Stromal cell of bone marrow (primary cell): ENCODE results near the gene IP6K2.

ENCODE experiments used
- DNase-seq: peaks from one replicate; pipeline ENCODE4 v3.0.0-alpha.2; 2012; ENCODE audit warnings: low read depth

Gene IP6K2

DNA sequence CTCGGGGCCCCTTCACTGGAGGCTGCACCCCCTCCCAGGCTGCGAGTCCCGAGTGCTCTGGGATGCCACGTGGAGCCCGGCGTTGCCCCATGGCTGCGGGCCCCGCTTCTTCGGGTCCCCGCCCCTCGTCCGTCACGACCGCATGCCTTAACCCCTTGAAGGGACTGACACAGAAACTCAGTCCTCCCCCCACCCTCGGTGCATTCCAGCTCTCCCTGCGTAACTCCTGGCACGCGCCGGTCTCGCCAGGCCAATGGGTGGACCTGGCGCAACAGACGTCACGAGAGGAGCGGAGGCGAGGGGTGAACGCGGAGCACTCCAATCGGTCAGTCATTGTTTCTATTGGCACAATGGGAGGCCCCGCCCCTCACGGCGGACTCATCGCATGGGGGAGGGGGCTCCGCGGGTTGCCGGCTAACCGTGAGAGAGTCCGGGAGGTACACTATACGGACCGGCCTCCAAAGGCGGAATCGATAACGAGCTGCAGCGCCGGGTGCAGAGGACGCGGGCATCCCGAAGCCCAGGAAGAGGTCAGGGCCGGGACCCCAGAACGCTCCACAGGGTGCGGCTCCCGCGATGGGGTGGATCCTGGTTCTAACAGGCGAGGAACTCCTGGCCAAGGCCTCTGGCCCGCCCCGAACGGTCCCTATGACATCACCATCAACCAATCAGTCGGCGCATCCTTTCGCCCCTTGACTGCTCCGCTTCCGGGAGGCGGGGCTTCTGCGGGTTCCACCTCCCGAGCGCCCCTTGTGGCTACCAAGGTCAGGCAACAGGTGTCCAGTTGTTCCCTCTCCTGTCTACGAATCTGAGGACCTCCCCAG lies 53.3 kb downstream of the IP6K2 start:
- peak; percentile 95 for DNase-seq

DNA sequence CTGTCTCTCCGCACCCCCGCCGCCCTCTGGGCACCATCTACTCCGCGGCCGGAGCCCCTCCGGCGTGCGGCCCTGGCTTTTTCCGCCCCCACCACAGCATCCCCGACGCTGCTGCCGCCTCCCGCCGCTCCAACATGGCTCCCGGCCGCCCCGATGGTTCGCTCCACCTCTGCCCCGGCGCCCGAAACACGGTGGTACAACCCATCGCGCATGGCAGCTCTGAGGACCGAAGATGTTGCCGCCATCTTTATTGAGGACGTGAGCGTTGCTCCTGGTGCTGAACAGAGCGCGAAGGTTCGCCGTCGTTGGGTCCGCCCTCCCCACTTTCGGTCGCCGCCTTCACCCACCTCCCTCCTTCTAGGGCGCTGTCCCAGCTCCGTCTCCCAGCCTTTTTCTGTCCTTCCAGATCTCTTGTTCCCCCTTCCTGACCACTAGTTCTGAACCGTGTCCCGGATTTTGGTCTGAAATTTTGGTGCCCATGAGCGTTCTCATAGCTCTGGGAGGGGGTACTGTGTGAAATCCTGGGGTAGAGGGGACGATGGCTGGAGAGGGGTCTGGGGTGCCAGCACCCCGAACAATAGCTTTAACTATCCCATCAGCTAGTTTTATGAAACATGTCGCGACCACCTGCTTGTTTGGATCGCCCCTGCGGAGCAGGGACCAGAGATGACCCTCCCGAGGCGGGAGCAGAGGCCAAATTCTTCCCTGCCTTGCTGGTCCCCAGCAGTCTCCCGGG lies 54.1 kb downstream of the IP6K2 start, which contains the start of gene CELSR3:
CELSR3 (minus strand) TSS at position 134 of the 736 bp plus-strand sequence. CDS start 252 bp downstream, outside the sequence.
- peak; percentile 82 for DNase-seq

DNA sequence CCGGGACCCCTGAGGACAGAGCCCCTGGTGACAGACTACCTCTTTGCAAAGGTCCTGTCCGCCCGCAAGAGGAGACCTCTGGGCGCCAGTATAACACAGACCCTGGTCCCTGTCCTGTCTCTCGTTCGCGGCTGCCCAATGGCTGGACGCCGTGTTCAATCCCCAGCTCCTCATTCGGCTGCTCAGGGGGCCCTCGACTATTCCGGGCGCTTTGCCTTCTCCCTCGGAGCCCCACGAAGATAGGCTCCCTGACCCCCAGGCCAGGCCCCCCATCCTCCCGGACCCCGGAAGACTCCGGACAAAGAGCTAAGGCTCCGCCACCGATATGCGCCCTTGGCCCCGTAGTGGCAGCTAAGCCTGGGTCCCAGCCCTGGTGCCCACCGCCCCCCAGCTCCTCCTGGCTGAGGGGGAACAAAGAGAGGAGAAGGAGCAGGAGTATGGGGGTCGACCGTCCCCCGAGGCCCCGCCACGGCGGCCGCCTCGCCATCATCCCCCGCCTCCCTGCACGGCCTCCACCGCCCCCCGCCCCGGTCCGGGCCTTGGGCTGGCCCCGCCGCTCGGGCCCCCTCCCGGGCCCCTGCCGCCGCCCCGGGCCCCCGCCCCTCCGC lies 54.8 kb downstream of the IP6K2 start:
- DNase-seq: no peak

DNA sequence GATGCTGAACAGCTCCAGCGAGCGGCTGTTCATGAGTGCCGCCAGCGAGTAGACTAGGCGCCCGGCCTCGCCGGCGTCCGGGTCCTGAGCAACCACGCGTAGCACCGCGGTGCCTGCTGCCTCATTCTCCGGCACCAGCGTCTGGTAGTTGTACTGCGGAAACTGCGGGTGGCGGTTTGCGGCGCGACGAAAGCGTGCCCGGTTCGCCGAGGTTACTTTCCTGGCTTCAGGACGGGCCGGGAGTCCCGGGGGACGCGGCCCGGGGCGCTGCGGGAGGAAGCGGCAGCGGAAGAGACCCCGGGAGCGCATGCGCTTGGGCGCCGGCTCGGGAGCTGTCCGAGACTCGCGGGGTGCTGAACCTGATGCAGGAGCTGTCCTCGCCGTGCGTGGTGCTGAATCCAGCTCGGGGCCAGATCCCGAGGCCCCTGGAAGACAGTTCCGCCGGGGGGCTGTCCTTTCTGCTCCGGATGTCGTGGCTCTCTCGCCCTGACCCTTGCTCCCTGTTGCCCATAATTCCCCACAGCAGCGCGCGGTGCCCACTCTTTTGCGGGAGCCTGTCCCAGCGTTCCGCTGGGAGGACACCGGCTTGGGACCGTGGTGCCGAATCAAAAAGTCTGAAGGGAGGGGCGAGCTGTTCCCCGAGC lies 55.4 kb downstream of the IP6K2 start:
- DNase-seq: no peak

DNA sequence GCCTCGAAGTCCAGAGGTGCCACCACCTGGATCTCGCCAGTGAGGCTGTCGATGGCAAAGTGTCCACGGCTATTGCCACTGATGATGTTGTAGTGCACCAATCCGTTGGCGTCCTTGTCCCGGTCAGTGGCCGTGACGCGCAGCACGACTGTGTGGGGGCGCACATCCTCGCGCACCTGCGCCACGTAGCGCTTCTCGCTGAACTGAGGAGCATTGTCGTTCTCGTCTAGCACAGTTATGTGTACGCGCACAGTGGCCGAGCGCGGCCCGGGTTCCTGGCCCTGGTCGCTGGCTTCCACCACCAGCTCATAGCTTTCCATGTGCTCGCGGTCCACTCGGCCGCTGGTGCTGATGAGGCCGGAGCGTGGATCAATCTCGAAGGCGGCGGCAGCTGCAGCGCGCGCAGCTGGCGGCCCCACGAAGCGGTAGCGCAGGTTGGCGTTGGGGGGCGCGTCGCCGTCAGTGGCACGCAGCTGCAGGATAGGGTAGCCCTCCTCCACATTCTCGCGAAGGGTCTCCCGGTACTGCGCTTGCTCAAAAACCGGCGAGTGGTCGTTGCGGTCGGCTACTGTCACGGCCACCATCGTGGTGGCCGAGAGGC lies 56.1 kb downstream of the IP6K2 start:
- no peak for DNase-seq

DNA sequence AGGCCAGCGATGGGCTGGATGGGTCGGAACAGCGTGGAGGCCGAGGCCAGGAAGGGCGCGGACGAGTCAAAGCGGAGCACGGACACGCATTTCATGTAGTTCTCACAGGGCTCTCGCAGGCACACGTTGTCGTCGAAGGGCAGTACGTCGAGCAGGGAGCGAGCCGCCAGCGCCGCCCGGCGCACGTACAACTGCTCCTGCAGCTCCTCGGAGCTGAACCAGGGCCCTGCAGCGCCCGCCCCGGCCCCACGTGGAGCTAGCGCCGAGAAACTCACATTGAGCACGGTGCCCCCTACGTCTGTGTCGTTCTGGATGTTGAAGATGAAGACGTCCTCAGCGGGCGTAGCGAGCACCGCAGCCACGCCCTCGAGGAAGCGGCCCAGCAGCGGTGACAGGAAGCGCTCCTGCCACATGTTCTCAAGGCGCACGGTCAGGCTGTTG lies 60.2 kb downstream of the IP6K2 start:
- no peak for DNase-seq

DNA sequence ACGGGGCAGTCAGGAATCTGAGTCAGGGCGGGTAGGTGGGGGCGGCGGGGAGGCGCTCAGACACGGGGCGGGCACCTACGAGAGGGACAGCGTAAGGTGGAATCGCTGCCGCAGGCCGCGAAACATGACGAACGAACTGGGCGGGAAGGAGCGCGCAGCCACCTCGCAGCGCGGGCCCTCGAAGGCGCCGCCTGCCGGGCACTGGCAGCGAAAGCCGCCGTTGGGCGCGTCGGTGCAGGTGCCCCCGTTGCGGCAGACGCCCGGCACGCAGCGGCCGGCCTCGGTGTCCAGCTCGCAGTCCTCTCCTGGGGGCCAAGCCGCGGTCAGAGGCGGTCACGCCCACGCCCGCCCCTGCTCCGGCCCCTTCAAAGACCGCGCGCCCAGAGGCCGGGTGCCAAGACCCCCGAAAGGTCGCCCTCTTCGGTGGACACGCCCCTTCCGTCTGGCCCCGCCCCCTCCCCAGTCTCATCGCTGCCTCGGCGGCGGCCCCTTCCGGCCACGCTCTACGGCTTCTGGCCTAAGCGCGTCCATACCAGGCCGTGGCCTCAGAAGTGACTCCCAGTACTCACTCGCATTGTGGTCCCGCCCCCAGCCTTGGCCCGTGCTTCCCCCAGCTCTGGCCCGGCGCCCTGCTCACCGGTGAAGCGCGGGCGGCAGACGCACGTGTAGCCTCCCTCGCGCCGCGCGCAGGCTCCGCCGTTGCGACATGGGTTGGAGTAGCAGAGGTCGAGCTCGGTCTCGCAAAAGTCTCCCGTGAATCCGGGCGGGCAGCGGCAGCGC lies 60.8 kb downstream of the IP6K2 start:
- DNase-seq: no peak

DNA sequence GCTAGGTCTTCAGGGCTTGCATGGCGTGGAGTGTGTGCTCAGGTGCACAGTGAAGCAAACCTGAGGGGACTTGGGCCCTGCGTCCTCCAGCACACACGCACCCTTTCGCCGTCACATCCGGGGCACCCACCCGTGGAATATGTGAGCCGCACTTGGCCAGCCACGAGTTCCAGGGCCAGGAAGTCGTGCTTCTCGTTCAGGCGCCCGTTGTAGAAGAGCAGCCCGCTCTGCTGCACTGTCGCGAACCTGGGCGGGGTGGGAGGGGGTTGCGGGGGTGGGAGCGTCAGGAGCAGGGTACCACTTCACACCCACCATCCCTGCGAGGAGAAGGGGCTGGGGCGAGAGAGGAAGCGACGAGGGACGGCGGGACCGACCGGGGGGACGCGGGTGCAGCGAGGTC lies 61.4 kb downstream of the IP6K2 start:
- no peak for DNase-seq

DNA sequence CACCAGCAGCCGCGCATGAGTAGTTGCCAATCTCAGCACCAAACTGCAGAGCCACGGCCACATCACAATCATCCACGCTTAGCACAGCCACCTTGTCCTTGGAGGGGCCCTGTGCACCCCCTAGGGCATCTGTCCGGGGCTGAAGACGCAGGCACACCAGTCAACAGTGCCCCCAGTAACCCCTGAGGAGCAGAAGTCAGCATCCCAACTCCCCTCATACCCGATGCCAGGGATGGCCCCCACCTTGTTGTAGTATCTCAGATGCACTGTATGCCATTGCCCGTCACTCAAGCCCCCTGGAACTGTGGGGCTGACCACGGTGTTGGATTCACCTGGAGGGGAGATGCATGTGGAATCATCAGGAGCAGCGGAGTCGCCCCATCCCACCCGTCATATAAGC lies 62.0 kb downstream of the IP6K2 start:
- DNase-seq: no peak

DNA sequence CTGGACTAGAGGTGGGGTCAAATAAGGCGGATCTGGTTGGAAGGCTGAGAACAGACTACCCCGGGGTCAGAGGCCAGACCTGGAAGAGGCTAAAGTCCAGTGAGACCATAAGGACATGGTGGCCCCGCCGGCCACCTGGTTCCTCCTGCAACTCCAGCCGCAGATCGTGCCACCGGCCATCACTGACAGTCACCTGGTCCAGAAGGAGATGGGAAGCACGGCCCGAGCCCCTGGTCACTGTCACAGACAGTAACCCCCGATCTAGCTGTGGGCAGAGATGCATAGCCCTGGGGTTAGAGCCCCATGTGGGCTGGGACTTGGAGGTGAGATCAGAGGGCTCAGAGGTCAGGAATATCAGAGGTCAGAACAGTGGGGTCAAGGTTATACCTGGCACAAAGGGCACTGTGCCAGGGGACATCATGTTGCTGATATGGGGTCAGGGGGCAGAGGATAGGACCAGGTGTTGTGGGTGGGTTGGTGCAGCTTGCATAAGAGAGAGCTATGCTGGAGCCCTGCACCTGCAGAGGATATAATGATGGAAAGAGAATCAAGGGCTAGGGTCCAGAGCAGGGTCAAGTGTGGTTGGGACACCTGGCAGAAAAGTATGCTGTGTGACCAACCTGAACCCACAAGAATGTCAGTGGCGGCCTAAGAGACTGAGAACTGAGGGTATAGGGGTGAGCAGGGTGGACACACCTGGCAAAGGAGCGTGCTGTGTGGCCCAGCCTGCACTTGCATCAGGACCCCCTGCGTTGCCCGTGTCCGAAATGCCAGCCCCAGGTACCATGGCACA lies 63.9 kb downstream of the IP6K2 start:
- no peak for DNase-seq

DNA sequence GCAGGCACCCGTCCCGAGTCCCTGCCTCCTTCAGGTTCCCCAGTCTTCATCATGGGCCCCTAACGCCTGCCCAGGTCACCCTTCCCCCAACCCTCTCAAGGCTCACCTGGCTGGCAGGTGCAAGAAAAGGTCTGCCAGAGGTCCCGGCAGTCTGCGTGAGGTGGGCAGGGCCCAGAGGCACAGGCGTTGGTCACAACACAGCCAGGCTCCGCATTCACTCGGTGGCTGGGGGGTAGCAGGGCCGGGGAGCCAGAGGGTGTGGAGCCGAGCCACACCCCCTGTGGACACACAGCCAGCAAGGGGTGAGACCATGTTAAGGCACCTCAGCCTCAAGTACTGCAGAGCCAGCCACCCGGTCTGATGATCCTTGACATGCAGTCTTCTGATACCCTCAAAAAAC lies 65.2 kb downstream of the IP6K2 start:
- no peak for DNase-seq

DNA sequence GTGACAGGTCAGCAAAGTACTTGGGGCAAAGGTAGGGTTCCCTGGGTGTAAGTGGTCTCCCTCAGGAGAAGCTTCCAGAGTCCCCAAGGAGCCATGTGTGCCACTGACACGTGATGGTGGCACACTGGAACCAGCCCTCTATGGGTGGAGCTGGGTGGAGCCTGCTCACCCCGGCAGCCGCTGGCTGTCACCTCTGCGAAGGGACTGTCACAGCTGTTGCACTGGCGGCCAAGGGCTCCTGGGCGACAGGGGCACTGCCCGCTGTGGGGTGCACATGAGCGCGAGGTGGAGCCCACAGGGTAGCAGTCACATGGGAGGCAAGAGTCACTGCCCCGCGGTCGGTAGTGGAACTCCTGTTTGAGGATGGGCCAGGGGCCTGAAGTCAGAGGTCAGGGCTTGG lies 66.3 kb downstream of the IP6K2 start:
- no peak for DNase-seq

DNA sequence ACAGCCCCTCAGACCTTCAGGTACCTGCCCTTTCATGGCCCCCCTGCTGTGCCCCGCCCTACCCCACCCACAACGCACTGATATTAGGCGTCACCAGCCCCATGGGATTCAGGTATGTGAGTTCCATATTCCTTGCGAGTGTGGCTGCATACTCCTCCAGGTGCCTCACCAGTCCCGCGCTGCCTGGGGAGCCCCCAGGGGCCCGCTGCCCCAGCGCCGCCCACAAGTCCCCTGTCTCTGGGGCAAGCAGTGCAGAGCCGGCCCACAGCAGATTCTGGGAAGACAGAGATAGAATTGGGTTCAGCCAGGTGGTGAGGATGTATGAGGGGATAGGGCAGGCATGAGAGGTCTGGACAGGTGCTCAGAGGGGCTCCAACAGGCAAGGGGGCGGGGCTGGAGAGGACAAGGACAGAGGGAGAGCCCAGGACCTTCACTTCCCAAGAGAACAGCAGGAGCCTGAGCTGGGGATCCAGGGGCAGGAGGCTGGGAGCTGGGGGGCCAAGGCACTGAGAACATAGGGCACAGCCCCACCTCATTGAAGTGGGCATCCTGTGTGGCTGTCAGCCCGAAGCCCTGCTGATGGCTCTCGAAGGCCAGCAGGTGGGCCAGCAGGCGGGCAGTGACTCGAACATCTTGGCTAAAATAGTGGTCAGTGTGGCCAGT lies 68.7 kb downstream of the IP6K2 start:
- DNase-seq: no peak

DNA sequence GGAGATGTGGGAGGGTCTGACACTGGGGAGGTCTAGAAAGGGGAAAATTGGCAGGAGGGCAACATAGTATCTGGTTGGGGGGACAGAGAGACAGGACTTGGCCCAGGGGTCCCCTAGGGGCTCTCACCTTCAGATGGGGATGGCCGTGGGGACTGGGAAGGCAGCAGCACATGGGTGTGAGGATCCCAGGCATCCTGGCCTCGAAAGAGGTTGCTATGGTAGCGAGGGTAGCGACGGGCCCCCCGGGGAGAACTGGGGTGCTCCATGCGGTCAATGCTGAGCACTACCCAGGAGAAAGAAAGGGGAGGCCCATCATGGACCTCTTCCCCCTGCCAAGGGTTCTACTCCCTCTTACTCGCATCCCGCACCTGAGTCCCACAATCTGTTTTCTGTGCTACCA lies 69.3 kb downstream of the IP6K2 start:
- DNase-seq: no peak

DNA sequence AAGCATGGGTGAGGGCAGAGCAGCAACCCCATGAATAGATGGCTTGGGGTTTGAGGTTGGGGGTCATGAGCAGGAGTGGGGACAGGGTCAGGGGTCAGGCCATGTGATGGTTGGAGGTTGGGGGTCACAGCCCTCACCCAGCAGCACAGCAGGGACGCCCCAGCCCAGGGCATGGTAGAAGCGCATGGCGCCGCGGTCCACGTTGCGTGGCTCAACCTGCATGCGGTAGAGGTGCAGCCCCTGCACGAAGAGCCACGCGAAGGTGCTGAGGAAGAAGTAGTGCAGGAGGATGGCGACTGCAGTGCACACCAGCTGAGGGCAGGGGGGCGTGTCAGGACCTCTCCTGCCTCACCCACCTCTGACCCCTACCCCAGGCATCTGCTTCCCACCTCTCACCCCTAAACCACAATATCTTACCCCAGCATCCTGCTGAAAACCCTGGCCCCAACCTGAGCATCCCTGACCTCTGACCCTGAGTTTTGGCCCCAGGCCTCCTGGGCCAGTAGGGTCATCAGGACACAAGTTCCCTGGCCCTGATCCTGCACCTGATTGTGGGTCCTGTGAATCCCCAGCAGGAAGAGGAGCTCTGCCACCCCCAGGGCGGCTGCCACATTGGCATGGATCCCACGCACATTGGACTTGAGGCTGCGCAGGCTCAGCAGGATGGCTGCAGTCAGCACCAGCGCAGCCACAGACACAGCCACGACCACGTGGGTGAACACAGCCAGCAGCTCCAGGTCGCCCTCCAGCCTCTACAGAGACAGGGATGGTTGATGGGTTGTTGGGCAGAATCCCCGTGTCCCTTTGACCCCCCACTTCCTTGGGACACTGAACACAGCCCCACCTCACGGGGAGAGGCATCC lies 71.9 kb downstream of the IP6K2 start:
- DNase-seq: no peak

DNA sequence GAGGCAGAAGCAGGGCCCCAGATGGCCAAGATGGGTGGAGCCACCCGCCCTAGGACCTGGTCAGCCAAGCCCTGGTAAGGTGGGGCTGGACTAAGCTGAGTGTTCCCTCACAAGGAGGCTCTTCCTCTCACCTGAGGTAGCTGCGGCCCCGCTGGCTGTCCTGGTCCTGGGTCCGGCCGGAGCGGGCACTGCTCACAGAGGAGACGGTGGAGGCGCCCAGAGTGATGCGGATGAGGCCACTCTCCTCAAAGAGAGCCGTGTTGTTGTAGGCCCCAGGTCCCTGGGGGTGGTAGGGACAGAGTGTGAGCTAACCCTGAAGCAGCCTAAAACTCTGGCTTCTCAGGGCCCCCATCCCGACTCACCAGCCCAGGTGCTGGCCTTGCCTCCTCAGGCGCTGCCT lies 74.4 kb downstream of the IP6K2 start:
- no peak for DNase-seq

DNA sequence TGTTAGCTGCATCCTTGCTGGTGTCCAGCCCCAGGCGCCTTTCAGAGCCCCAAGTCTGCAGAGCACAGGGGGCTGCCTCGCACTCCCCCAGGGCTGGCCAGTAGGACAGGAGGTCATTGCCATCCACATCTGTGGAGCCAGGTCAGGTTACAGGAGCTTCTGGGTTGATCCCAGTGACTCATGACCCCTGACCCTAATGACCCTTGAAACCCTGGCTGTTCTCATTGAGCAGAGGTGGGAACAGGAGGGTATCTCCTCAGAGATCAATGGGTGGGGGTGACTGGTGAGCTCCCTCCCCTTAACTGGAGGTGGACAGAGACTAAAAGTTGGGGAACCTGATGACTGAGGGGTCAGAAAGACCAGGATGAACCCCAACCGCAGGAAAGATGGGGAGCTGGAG lies 75.6 kb downstream of the IP6K2 start:
- DNase-seq: no peak

DNA sequence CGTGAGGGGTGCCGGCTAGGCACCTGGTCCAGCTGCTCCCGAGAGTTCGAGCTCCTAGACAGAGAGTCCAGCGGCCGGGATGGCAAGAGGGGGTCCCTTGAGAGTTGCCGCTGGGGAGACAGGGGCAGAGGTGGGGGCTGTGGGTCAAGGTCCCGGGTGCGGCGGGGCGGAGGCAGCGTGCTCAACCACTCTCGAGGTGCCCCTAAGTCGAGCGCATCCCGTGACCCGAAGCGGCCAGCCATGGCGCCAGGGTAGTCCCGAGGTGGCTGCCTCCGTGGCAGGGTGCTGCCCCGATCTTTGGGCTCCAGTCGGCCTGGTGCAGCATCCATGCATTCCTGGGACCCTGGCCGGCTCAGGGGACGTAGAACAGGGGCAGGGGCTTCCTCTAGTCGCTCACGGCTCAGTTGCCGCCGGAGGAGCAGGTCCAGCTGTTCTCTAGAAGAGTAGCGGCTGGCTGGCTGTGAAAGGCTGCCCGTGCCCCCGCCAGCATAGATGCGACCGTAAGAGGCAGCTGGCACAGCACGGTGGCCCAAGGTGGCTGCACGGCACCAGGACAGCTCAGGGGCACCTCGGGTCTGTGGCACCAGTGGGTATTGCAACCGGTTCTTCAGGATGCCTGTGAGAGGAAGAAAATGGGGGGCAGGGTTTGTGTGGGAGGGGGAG lies 76.9 kb downstream of the IP6K2 start:
- no peak for DNase-seq
